Suprapubic skin (tissue), 3 donors: ENCODE results near the gene PEDS1.
"Not testable (repeated sequence)": the region's sequence is repeated elsewhere in the genome, so short reads cannot be mapped to it uniquely, and the experiment has no call there.

ENCODE experiments used
- EP300 ChIP-seq: sonication (generic); formaldehyde crosslinking; IDR thresholded peaks from one replicate; pipeline ENCODE4 v1.6.1; 2017; ENCODE audit warnings: antibody characterized with exemption
- POLR2A ChIP-seq, 2 donors: fragments of 450-650 bp; IDR thresholded peaks; one replicate each; pipeline ENCODE4 v1.6.1; 2017; ENCODE audit warnings: antibody characterized with exemption in 2 of 2, mild to moderate bottlenecking in 2 of 2, moderate library complexity in 2 of 2
- TF ChIP-seq, protein P1 (sequence below), 2 donors: fragments of 200-600 bp in 1 of 2; fragments of 450-650 bp in 1 of 2; sonication (generic) in 1 of 2; IDR thresholded peaks; one replicate each; pipeline ENCODE4 v1.5.1; 2016 to 2019; ENCODE audit warnings: antibody characterized with exemption in 2 of 2, mild to moderate bottlenecking in 1 of 2, moderate library complexity in 1 of 2

DNA sequence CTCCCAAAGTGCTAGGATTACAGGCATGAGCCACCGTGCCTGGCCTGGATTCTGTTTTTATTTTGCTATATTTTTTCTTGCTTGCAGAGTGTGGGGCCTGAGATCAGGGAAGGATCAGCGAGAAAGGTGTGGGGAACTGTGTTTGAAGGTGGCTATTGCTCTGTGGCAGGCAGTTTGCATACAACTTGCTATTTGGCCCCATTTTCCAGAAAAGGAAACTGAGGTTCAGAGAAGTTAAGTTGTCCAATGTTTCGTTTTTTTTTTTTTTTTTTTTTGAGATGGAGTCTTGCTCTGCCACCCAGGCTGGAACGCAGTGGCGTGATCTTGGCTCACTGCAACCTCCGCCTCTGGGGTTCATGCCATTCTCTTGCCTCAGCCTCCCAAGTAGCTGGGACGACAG is 8.0 kb upstream of the PEDS1 start:
- TF ChIP-seq, protein P1, sequence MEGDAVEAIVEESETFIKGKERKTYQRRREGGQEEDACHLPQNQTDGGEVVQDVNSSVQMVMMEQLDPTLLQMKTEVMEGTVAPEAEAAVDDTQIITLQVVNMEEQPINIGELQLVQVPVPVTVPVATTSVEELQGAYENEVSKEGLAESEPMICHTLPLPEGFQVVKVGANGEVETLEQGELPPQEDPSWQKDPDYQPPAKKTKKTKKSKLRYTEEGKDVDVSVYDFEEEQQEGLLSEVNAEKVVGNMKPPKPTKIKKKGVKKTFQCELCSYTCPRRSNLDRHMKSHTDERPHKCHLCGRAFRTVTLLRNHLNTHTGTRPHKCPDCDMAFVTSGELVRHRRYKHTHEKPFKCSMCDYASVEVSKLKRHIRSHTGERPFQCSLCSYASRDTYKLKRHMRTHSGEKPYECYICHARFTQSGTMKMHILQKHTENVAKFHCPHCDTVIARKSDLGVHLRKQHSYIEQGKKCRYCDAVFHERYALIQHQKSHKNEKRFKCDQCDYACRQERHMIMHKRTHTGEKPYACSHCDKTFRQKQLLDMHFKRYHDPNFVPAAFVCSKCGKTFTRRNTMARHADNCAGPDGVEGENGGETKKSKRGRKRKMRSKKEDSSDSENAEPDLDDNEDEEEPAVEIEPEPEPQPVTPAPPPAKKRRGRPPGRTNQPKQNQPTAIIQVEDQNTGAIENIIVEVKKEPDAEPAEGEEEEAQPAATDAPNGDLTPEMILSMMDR (IDR thresholded peaks at IDR 0.05), result not testable (repeated sequence)
- TF ChIP-seq POLR2A (IDR thresholded peaks at IDR 0.05); EP300: not testable (repeated sequence)
